SK-N-SH (cell line): ENCODE data around the gene ITM2B.

ENCODE experiments used
- CTCF ChIP-seq: fragments of 200-600 bp; sonication (generic); IDR thresholded peaks from 2 replicates; pipeline ENCODE4 v1.6.1; 2017; ENCODE audit warnings: antibody characterized with exemption, mild to moderate bottlenecking, moderate library complexity
- EP300 ChIP-seq, 2 experiments: IDR thresholded peaks; 2 replicates each; pipeline versions ENCODE4 v1.4.0 to v1.6.1; 2012; ENCODE audit warnings: borderline replicate concordance in 1 of 2, low read depth in 1 of 2, low read length in 1 of 2
- EZH2phosphoT487 ChIP-seq: fragments of 200-600 bp; sonication (generic); IDR thresholded peaks from 2 replicates; pipeline ENCODE4 v1.6.1; 2017; ENCODE audit warnings: low read depth, mixed run types, mild to moderate bottlenecking, antibody characterized with exemption, moderate library complexity, borderline replicate concordance
- MXI1 ChIP-seq: IDR thresholded peaks from 2 replicates; pipeline ENCODE4 v1.6.1; 2012; ENCODE audit warnings: mild to moderate bottlenecking, low read depth, low read length, improper control_type of control experiment
- SIN3A ChIP-seq: IDR thresholded peaks from 2 replicates; pipeline ENCODE4 v1.6.1; 2012; ENCODE audit warnings: low read depth, mild to moderate bottlenecking, low read length, moderate library complexity, borderline replicate concordance
- SMC3 ChIP-seq: IDR thresholded peaks from 2 replicates; pipeline ENCODE4 v1.6.1; 2012; ENCODE audit warnings: low read depth, low read length, improper control_type of control experiment
- YY1 ChIP-seq: IDR thresholded peaks from 2 replicates; pipeline ENCODE4 v1.4.0; 2012; ENCODE audit warnings: low read depth, mild to moderate bottlenecking
- TF ChIP-seq, protein P1 (sequence below): fragments of 150-350 bp; IDR thresholded peaks from 2 replicates; pipeline ENCODE4 v1.6.1; 2016; ENCODE audit warnings: mild to moderate bottlenecking, low read depth, low read length
- TF ChIP-seq, protein P2 (sequence below): IDR thresholded peaks from 2 replicates; pipeline ENCODE4 v1.4.0; 2012; ENCODE audit warnings: low read depth
- TF ChIP-seq, protein P3 (sequence below): IDR thresholded peaks from 2 replicates; pipeline ENCODE4 v1.6.1; 2012; ENCODE audit warnings: mild to moderate bottlenecking, low read depth, low read length, moderate library complexity

DNA sequence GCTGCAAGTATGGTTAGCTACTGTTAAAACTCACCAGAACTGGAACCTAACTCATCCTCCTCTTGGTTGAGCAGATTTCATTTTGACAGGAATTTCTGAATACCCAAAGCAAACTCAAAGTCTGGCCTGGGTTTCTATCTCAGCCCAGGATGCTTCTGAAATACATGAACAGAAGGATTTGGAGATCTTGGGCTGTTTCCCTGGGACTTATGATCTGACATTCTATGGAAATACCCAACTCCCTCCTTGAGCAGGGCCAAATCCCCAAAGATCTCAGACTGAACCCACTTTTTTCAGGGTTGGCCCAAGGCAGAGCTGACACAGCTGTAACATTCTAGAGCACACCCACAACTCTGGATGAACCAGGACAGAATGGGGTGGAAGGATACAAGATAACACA, 1.1 kb upstream of the ITM2B start:
- TF ChIP-seq CTCF (no peak), EZH2phosphoT487 (no peak), SMC3 (no peak), MXI1 (no peak), EP300 (IDR thresholded peaks at IDR 0.05; ENCODE audit: borderline replicate concordance in 1 of 2, low read depth in 1 of 2, low read length in 1 of 2) (no peak), YY1 (no peak), SIN3A (no peak)
- TF ChIP-seq, protein P1, sequence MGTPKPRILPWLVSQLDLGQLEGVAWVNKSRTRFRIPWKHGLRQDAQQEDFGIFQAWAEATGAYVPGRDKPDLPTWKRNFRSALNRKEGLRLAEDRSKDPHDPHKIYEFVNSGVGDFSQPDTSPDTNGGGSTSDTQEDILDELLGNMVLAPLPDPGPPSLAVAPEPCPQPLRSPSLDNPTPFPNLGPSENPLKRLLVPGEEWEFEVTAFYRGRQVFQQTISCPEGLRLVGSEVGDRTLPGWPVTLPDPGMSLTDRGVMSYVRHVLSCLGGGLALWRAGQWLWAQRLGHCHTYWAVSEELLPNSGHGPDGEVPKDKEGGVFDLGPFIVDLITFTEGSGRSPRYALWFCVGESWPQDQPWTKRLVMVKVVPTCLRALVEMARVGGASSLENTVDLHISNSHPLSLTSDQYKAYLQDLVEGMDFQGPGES = no peak
- TF ChIP-seq, protein P2, sequence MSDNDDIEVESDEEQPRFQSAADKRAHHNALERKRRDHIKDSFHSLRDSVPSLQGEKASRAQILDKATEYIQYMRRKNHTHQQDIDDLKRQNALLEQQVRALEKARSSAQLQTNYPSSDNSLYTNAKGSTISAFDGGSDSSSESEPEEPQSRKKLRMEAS = no peak
- TF ChIP-seq, protein P3, sequence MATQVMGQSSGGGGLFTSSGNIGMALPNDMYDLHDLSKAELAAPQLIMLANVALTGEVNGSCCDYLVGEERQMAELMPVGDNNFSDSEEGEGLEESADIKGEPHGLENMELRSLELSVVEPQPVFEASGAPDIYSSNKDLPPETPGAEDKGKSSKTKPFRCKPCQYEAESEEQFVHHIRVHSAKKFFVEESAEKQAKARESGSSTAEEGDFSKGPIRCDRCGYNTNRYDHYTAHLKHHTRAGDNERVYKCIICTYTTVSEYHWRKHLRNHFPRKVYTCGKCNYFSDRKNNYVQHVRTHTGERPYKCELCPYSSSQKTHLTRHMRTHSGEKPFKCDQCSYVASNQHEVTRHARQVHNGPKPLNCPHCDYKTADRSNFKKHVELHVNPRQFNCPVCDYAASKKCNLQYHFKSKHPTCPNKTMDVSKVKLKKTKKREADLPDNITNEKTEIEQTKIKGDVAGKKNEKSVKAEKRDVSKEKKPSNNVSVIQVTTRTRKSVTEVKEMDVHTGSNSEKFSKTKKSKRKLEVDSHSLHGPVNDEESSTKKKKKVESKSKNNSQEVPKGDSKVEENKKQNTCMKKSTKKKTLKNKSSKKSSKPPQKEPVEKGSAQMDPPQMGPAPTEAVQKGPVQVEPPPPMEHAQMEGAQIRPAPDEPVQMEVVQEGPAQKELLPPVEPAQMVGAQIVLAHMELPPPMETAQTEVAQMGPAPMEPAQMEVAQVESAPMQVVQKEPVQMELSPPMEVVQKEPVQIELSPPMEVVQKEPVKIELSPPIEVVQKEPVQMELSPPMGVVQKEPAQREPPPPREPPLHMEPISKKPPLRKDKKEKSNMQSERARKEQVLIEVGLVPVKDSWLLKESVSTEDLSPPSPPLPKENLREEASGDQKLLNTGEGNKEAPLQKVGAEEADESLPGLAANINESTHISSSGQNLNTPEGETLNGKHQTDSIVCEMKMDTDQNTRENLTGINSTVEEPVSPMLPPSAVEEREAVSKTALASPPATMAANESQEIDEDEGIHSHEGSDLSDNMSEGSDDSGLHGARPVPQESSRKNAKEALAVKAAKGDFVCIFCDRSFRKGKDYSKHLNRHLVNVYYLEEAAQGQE = no peak
